ENCODE measurements around the gene TPD52L1. TPM values are rescaled to one million over a fixed set of nuclear protein-coding genes. Genes with fewer than 3 reads are reported as not detected.

The TPD52L1 gene
- total RNA-seq, 4 donors from 2014 or later, result 123 to 234 (median 175) TPM

- 93 to 96% methylated on average over 6 of the region's 6 CpGs for WGBS, 2 donors
- no peak overlapping the region for H3K4me3 ChIP-seq (ENCODE audit: low read depth, poor library complexity, severe bottlenecking)
- DNase-seq (ENCODE audit: low spot score in 2 of 2), result no peak
- intact Hi-C loops (cut with DNase I; ENCODE audit: low total_unique reads), result no loop called here
- TF ChIP-seq, protein P1, sequence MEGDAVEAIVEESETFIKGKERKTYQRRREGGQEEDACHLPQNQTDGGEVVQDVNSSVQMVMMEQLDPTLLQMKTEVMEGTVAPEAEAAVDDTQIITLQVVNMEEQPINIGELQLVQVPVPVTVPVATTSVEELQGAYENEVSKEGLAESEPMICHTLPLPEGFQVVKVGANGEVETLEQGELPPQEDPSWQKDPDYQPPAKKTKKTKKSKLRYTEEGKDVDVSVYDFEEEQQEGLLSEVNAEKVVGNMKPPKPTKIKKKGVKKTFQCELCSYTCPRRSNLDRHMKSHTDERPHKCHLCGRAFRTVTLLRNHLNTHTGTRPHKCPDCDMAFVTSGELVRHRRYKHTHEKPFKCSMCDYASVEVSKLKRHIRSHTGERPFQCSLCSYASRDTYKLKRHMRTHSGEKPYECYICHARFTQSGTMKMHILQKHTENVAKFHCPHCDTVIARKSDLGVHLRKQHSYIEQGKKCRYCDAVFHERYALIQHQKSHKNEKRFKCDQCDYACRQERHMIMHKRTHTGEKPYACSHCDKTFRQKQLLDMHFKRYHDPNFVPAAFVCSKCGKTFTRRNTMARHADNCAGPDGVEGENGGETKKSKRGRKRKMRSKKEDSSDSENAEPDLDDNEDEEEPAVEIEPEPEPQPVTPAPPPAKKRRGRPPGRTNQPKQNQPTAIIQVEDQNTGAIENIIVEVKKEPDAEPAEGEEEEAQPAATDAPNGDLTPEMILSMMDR (IDR thresholded peaks at IDR 0.05), result no peak
- no peak for TF ChIP-seq POLR2A (IDR thresholded peaks at IDR 0.05)
These were observed 73.7 kb downstream of the TPD52L1 start for GRCh38 chr6:125227244-125227643.

GRCh38 chr6:125228981-125229479 is 75.5 kb downstream of the TPD52L1 start:
- WGBS, 2 donors, result 72 to 79% methylated on average over 6 of the region's 6 CpGs
- no peak for TF ChIP-seq POLR2A (IDR thresholded peaks at IDR 0.05)
- TF ChIP-seq, protein P1 (IDR thresholded peaks at IDR 0.05), result no peak
- intact Hi-C loops (cut with DNase I; ENCODE audit: low total_unique reads), result loop anchor here (1.0 kb wide), 1 partner anchor 27 kb away; no protein-coding TSS in a partner anchor
- no peak overlapping the region for H3K4me3 ChIP-seq (ENCODE audit: low read depth, poor library complexity, severe bottlenecking)
- DNase-seq (ENCODE audit: low spot score in 2 of 2), result no peak

GRCh38 chr6:125230674-125231073 is 77.1 kb downstream of the TPD52L1 start:
- H3K4me3 ChIP-seq (ENCODE audit: low read depth, poor library complexity, severe bottlenecking), result no peak overlapping the region
- no peak for TF ChIP-seq POLR2A (IDR thresholded peaks at IDR 0.05)
- TF ChIP-seq, protein P1 (IDR thresholded peaks at IDR 0.05), result no peak
- no peak for DNase-seq (ENCODE audit: low spot score in 2 of 2)
- WGBS, 2 donors, result 64 to 74% methylated on average over 3 of the region's 3 CpGs
- intact Hi-C loops (cut with DNase I; ENCODE audit: low total_unique reads), result no loop called here

DNA sequence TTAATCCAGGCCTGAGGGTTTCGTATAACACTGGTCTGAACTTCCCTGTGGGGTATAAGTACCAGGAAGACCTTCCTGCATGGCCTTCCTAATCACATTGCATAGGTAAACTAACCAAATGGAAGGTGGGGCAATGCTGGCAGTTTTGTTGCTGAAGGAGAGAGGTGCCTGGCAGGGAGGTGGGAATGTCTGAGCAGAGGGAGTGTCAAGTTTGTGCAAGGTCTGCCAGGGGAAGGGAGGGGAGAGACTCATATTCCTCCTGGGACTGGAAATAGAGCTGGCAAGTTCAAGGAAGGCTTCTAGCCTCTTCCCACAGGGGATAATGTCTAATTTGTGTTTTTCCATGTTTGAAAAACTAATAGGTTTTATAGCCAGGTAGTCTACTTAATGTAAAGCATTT is 77.6 kb downstream of the TPD52L1 start:
- TF ChIP-seq POLR2A (IDR thresholded peaks at IDR 0.05), result no peak
- TF ChIP-seq, protein P1 (IDR thresholded peaks at IDR 0.05), result no peak
- intact Hi-C loops (cut with DNase I; ENCODE audit: low total_unique reads), result no loop called here
- H3K4me3 ChIP-seq (ENCODE audit: low read depth, poor library complexity, severe bottlenecking), result no peak overlapping the region
- DNase-seq (ENCODE audit: low spot score in 2 of 2), result no peak
- WGBS, 2 donors, result 60 to 85% methylated on average over 1 of the region's 1 CpG

DNA sequence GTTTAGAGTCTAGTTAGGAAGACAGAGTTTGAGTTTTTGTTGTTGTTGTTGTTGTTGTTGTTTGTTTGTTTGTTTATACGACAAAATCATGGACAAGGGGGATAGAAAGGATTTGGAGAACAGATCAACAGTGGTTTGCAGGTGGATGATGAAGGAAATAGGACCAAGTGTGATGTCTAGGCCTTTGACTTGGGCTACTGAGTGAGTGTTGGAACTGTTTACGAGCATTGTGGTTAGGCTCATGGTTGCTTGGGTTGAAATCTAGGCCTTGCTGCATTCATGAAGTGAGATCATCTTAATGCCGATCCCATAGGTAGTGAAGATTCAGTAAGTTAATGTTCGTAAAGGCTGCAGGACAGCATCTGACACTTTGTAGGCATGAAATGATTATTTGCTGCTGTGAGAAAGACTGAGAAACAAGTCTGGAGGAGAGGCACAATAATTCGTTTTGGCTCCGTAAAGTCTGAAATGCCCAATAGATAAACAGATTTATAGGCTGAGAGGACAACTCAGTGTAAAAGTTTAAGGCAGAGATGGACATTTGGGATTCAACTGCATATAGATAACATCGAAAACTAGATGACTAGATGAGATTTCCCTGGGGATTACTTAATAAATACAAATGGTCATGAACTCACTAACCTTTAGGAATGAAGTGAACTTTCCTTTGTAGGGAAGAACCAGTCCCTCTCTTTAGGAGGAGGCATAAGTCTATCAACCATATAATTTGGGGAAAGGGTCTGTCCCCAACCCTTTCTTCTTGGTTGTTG is 78.2 kb downstream of the TPD52L1 start:
- intact Hi-C loops (cut with DNase I; ENCODE audit: low total_unique reads), result no loop called here
- H3K4me3 ChIP-seq (ENCODE audit: low read depth, poor library complexity, severe bottlenecking), result no peak overlapping the region
- TF ChIP-seq, protein P1 (IDR thresholded peaks at IDR 0.05), result no peak
- TF ChIP-seq POLR2A (IDR thresholded peaks at IDR 0.05), result no peak
- WGBS, 2 donors, result 68 to 76% methylated on average over 7 of the region's 7 CpGs
- DNase-seq (ENCODE audit: low spot score in 2 of 2), result no peak
